C4-2B (cell line): Measurements from ENCODE around the gene SETD2.

Experiments
- CTCF ChIP-seq: fragments of 450-650 bp; conservative IDR thresholded peaks from 2 replicates; pipeline ENCODE4 v1.5.1; 2017; ENCODE audit warnings: mild to moderate bottlenecking
- ZFX ChIP-seq: fragments of 450-650 bp; IDR thresholded peaks from 2 replicates; pipeline ENCODE4 v1.6.1; 2017

- TF ChIP-seq CTCF (no peak), ZFX (no peak)
Observed at GRCh38 chr3:46990573-46991374, 173.1 kb downstream of the SETD2 start.
